Parathyroid adenoma (tissue), 2 donors: ENCODE measurements around the gene IQSEC3.
"Not testable (repeated sequence)": the region's sequence is repeated elsewhere in the genome, so short reads cannot be mapped to it uniquely, and the experiment has no call there.

Experiments
- H2AFZ ChIP-seq: fragments of 300-600 bp; sonication (generic); one replicate; pipeline ENCODE4 v1.7.0; 2017; ENCODE audit warnings: antibody characterized with exemption, mild to moderate bottlenecking
- H3K27ac ChIP-seq: fragments of 300-600 bp; sonication (generic); one replicate; pipeline ENCODE4 v1.7.0; 2017
- H3K27me3 ChIP-seq: fragments of 300-600 bp; sonication (generic); one replicate; pipeline ENCODE4 v1.7.0; 2017; ENCODE audit warnings: low read length; ENCODE audit not compliant: control insufficient read depth, insufficient read depth
- H3K36me3 ChIP-seq: fragments of 300-600 bp; sonication (generic); one replicate; pipeline ENCODE4 v1.7.0; 2017; ENCODE audit warnings: low read length; ENCODE audit not compliant: control insufficient read depth, insufficient read depth
- H3K4me1 ChIP-seq: fragments of 300-600 bp; sonication (generic); one replicate; pipeline ENCODE4 v1.7.0; 2017; ENCODE audit warnings: control low read depth
- H3K4me2 ChIP-seq: fragments of 300-600 bp; sonication (generic); one replicate; pipeline ENCODE4 v1.7.0; 2017; ENCODE audit warnings: low read length
- H3K4me3 ChIP-seq: fragments of 300-600 bp; sonication (generic); one replicate; pipeline ENCODE4 v1.7.0; 2017; ENCODE audit warnings: low read depth, low read length
- H3K79me2 ChIP-seq: fragments of 300-600 bp; sonication (generic); one replicate; pipeline ENCODE4 v1.7.0; 2017; ENCODE audit warnings: control low read depth
- H3K9ac ChIP-seq: fragments of 300-600 bp; sonication (generic); one replicate; pipeline ENCODE4 v1.7.0; 2017; ENCODE audit warnings: mild to moderate bottlenecking
- H3K9me3 ChIP-seq: fragments of 300-600 bp; sonication (generic); one replicate; pipeline ENCODE4 v1.7.0; 2017; ENCODE audit warnings: low read length; ENCODE audit not compliant: control insufficient read depth
- TF ChIP-seq, protein P1 (sequence below): fragments of 300-600 bp; sonication (generic); IDR thresholded peaks from one replicate; pipeline ENCODE4 v1.7.0; 2017; ENCODE audit warnings: antibody characterized with exemption, mild to moderate bottlenecking
- donor health status: primary hyperparathyroidism.

Gene IQSEC3

DNA sequence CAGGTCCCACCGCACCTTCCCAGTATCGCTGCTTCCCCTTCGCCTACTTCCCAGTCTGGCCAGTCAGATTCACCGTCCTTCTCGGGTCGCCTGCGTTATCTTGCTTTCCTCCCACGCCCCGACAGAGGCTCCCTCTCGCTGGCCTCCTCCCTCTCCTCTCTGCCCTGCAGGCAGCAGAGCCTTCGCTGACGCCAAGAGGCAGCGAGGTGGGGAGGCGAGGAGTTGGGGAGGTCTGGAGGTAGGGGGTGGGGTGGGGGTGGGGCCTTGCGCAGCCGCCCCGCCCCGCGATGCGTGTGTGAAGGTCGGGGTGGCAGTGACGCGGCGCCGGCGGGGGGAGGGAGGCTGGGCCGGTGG lies at the start of gene IQSEC3:
Gene IQSEC3, plus strand, starts transcription at position 340 of the 354 bp plus-strand sequence. CDS start 116 bp downstream, outside the sequence.
- peak within 1 kb of the TSS; percentile 93 for H3K27ac ChIP-seq
- peak within 1 kb of the TSS; percentile 67 for H3K9ac ChIP-seq
- not testable (repeated sequence) for H3K4me2 ChIP-seq, H3K9me3 ChIP-seq, H3K27me3 ChIP-seq, H3K4me3 ChIP-seq, H3K79me2 ChIP-seq, H3K36me3 ChIP-seq
- peak within 1 kb of the TSS; percentile 89 for H2AFZ ChIP-seq
- H3K4me1 ChIP-seq = peaks cover 13% of the 10 kb centered on the region

DNA sequence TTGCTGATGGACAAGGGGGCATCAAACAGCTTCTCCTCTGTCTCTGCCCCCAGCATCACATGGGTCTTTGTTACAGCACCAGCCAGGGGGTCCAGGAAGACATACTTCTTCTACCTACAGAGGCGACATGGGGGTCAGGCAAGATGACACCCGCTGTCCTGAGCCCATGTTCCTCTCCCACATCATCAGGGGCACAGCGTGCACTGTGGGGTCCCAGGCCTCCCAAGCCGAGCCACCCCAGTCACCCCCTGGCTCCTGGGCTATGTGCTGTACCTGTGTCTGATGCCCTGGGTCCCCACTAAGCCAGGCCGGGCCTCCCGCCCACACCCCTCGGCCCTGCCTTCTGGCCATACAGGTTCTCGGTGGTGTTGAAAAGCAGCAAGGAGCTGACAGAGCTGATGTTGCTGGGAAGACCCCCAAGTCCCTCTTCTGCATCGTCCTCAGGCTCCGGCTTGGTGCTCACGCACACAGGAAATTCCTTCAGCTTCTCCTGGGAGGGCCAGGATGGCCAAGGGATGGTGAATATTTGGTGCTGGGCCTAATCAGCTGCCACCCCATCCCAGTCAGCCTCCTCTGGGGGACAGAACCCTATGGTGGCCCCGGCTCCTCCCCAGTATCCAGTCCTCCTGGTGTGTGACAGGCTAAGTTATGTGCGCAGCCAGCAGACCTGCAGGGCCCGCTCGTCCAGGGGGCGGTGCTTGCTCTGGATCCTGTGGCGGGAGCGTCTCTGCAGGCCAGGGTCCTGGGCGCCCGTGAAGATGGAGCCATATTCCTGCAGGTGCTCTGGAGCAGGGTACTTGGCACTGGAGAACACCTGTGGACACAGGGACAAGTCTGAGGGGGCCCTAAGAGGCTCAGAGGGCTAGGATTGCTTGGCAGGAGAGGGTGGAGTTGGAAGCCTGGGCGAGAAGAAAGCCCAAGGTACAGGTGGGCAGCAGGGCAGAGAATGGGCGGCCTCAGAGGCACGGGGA lies 48.9 kb upstream of the IQSEC3 start:
- not testable (repeated sequence) for H3K27me3 ChIP-seq, H3K9ac ChIP-seq, H3K9me3 ChIP-seq, H2AFZ ChIP-seq, H3K27ac ChIP-seq, H3K79me2 ChIP-seq, H3K4me2 ChIP-seq, H3K4me3 ChIP-seq, H3K4me1 ChIP-seq, H3K36me3 ChIP-seq

DNA sequence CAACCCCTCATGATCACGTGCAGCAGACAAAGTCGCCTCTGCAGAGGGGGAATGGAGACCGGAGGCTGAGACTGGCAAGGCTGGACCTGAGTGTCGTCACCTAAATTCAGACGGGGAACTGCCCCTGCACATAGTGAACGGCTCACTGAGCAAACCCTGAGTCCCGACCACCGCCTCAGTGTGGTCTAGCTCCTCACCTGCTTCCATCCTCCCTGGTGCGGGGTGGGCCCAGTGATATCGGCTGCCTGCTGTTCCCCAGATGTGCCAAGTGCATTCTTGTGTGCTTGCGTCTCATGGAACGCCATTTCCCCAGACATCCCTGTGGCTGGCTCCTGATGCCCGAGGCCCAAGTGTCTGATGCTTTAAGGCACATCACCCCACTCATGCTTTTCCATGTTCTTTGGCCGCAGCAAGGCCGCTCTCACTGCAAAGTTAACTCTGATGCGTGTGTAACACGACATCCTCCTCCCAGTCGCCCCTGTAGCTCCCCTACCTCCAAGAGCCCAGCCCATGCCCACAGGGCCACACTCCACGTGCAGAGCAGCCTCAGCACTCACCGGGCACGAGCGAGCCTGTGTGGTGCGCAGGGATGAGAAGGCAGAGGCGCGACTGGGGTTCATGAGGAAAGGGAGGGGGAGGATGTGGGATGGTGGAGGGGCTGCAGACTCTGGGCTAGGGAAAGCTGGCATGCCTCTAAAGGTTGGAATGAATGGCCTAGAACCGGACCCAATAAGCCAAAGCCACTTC lies 47.6 kb upstream of the IQSEC3 start:
- H3K9me3 ChIP-seq, H3K79me2 ChIP-seq, H3K4me2 ChIP-seq, H3K4me3 ChIP-seq, H3K27me3 ChIP-seq, H3K27ac ChIP-seq, H2AFZ ChIP-seq, H3K4me1 ChIP-seq, H3K9ac ChIP-seq, H3K36me3 ChIP-seq: not testable (repeated sequence)

DNA sequence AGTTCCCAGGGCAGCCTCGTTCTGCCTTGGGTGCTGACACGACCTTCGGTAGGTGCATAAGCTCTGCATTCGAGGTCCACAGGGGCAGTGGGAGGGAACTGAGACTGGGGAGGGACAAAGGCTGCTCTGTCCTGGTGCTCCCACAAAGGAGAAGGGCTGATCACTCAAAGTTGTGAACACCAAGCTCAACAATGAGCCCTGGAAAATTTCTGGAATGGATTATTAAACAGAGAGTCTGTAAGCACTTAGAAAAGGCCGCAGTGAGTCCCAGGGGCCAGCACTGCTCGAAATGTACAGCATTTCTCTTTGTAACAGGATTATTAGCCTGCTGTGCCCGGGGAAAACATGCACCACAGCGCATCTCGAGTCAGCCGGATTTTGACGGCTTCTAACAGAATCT lies 46.7 kb upstream of the IQSEC3 start:
- H3K27me3 ChIP-seq, H3K4me1 ChIP-seq, H3K4me3 ChIP-seq, H3K9me3 ChIP-seq, H3K27ac ChIP-seq, H3K36me3 ChIP-seq, H3K79me2 ChIP-seq, H3K4me2 ChIP-seq, H3K9ac ChIP-seq, H2AFZ ChIP-seq: not testable (repeated sequence)

DNA sequence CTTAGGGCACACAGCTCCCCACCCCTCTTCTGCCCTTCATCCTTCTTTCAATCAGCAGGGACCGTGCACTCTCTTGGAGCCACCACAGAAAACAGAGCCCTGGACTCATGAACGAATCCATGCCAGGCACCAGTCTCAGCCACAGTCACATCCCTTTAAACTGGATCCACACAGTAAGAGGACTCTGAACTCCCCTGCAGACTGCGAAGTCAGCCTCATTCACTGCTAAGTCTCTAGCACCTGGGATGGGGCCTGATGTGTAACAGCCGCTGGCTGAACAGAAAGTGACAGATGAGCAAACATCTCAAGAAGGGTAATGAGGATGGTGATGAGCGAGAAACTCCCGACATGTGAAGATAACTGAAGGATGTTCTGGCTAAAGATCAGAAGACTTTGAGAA lies 45.8 kb upstream of the IQSEC3 start:
- H3K36me3 ChIP-seq = no peaks in the 10 kb centered on the region
- H3K9ac ChIP-seq = no peak overlapping the region
- no peak overlapping the region for H3K4me3 ChIP-seq
- no peaks in the 10 kb centered on the region for H3K9me3 ChIP-seq
- H3K27ac ChIP-seq = no peak overlapping the region
- no peaks in the 10 kb centered on the region for H3K4me1 ChIP-seq
- H3K4me2 ChIP-seq = no peak overlapping the region
- TF ChIP-seq, protein P1, sequence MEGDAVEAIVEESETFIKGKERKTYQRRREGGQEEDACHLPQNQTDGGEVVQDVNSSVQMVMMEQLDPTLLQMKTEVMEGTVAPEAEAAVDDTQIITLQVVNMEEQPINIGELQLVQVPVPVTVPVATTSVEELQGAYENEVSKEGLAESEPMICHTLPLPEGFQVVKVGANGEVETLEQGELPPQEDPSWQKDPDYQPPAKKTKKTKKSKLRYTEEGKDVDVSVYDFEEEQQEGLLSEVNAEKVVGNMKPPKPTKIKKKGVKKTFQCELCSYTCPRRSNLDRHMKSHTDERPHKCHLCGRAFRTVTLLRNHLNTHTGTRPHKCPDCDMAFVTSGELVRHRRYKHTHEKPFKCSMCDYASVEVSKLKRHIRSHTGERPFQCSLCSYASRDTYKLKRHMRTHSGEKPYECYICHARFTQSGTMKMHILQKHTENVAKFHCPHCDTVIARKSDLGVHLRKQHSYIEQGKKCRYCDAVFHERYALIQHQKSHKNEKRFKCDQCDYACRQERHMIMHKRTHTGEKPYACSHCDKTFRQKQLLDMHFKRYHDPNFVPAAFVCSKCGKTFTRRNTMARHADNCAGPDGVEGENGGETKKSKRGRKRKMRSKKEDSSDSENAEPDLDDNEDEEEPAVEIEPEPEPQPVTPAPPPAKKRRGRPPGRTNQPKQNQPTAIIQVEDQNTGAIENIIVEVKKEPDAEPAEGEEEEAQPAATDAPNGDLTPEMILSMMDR = no peak
- H2AFZ ChIP-seq = no peak overlapping the region
- peaks cover 3% of the 10 kb centered on the region for H3K79me2 ChIP-seq
- H3K27me3 ChIP-seq = no peaks in the 10 kb centered on the region

DNA sequence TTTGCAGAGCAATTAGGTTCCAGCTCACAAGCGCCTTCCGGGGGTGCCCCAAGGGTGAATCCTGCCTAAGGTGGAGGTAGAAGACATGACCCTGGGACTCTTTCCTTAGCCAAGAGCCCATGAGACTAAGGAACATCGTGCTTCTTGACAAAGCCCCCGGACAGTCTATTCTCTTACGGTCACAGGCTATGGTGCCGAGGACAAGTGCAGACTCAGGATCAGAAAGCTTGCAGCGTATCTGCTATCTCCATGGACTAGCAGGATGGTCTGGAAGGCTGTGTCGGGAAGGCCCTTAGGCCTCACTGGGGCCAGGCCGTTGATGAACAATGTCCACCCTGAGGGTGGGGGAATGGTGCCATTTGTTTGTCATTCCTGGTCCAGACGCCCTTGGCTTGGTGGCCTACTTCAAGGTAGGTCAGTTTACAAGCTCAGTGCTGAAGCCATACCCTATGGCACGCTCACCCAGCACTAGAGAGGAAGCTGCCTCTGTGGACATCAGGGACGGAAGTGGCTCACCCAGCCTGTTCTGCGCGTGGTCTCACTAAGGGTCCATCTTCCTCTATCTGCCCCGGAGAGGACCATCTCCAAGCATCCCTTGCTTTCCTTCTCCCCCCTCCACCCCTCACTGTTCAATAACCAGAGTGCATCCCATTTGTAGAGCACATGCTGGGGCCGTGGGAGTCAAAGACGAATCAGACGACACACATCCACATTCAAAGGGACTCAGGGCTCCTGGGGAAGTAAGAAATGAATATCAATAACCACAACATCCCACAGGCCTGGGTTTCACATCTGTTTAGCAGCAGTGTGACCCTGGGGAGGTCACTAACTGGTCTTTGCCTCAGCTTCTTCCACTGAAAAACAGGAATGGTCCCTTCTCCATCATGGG lies 45.0 kb upstream of the IQSEC3 start:
- TF ChIP-seq, protein P1 = no peak
- Histone ChIP-seq H2AFZ (no peak overlapping the region), H3K9ac (no peak overlapping the region), H3K36me3 (no peaks in the 10 kb centered on the region), H3K4me3 (no peak overlapping the region), H3K4me2 (no peak overlapping the region), H3K27ac (no peak overlapping the region), H3K79me2 (peaks cover 3% of the 10 kb centered on the region), H3K27me3 (no peaks in the 10 kb centered on the region), H3K4me1 (no peaks in the 10 kb centered on the region), H3K9me3 (no peaks in the 10 kb centered on the region)
